Testis (tissue), 3 donors: ENCODE measurements around the gene EFNA5. TPM values are rescaled to one million over a fixed set of nuclear protein-coding genes. Genes with fewer than 3 reads are reported as not detected.

ENCODE experiments used
- DNase-seq: peaks from one replicate; pipeline ENCODE4 v3.0.0-alpha.2; 2019
- H3K27ac ChIP-seq, 2 donors: fragments of 200-600 bp; sonication (generic); one replicate each; pipeline ENCODE4 v1.5.1; 2019
- H3K27me3 ChIP-seq: fragments of 200-600 bp; sonication (generic); one replicate; pipeline ENCODE4 v1.5.1; 2019
- H3K36me3 ChIP-seq: fragments of 200-600 bp; sonication (generic); one replicate; pipeline ENCODE4 v1.5.1; 2017; ENCODE audit warnings: low read depth; ENCODE audit errors: missing control alignments
- H3K4me1 ChIP-seq: fragments of 200-600 bp; sonication (generic); one replicate; pipeline ENCODE4 v1.5.1; 2019
- H3K4me3 ChIP-seq, 2 donors: fragments of 200-600 bp; sonication (generic); one replicate each; pipeline ENCODE4 v1.5.1; 2017 to 2019
- H3K9me3 ChIP-seq: fragments of 200-600 bp; sonication (generic); one replicate; pipeline ENCODE4 v1.5.1; 2017
- POLR2A ChIP-seq: fragments of 450-650 bp; IDR thresholded peaks from one replicate; pipeline ENCODE4 v1.6.1; 2017; ENCODE audit warnings: antibody characterized with exemption, mild to moderate bottlenecking, moderate library complexity
- WGBS, 2 donors: methylation state at CpG; one replicate each; pipeline ENCODE4 v1.1.5; 2018; 5-methylcytosine and 5-hydroxymethylcytosine counted together
- intact Hi-C: fragments of 100-400 bp; cut with DNase I; formaldehyde crosslinking; loops from one replicate; pipeline ENCODE4 v1.15.1; 2023; ENCODE audit warnings: low total_unique reads
- polyA plus RNA-seq: library from polyadenylated mRNA; stranded (reverse); fragments of 350-450 nt; fragmentation: Illumina TruSeq; extraction: RNeasy Lipid Tissue Mini Kit (QIAGEN cat#74804); gene quantifications from one replicate; pipeline ENCODE4 v1.2.3, GENCODE V29; 2014; ENCODE audit warnings: low read depth, low replicate concordance; ENCODE audit not compliant: insufficient read depth
- total RNA-seq, 2 donors: library from RNA; depleted of rRNA; stranded (reverse); fragments of >200 nt; gene quantifications; one replicate each; pipeline ENCODE4 v1.2.3, GENCODE V29; 2016
- TF ChIP-seq, protein P1 (sequence below), 3 experiments: fragments of 450-650 bp in 2 of 3; fragments of 200-600 bp in 1 of 3; sonication (generic) in 1 of 3; IDR thresholded peaks; one replicate each; pipeline ENCODE4 v1.5.1; 2016 to 2019; ENCODE audit warnings: antibody characterized with exemption in 3 of 3, mild to moderate bottlenecking in 2 of 3, moderate library complexity in 1 of 3

The EFNA5 gene
- total and polyA plus RNA-seq, 3 donors from 2014 or later = 2.6 to 5.4 (median 3.5) TPM

DNA sequence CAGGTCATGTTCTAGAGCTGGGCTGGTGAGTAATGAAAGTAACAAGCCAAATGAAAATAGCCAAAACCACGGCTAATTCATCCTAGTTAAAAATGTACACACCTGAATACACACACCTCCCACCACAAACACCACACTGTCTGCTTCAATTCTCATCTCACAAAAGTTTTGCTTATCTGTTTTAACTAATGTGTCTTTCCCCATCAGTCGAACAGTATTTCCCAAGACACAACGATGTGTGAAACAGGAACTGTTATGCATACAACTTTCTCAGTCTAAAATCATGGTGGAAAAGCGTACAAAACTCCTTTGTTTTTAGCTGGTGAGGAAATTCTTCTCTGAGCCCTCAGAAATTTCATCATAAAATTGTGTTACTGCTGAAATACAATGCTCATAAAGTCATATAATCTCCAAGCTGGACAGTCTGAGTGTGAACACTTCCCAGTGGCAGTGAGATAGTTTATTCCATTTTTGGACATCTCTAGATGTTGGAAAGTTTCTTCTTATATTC, 242.4 kb downstream of the EFNA5 start:
- no peak overlapping the region for H3K4me3 ChIP-seq
- H3K36me3 ChIP-seq = no peaks in the 10 kb centered on the region
- intact Hi-C loops = no loop called here
- H3K27me3 ChIP-seq = no peaks in the 10 kb centered on the region
- H3K27ac ChIP-seq = no peak overlapping the region
- 83 to 92% methylated on average over 4 of the region's 4 CpGs for WGBS, 2 donors
- DNase-seq = no peak
- TF ChIP-seq POLR2A = no peak
- no peaks in the 10 kb centered on the region for H3K9me3 ChIP-seq
- H3K4me1 ChIP-seq = no peaks in the 10 kb centered on the region

DNA sequence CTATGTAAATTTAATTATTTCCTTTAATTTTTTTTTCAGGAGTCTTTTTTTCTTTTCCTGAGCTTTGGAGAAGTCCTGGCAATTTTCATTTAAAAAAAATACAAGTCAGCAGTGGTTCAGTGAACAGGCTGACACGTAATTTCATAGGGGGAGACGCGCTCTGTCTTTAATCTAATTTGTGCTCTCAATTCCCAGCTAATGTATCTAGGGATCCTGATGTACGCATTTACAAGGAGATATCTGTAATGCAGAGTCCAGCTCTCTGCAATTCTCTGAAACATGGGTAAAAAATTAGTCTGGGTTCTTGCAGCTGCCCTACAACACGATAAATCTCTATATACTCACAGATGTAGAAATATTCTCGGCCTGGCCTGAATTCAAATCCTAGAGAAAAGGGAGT, 243.9 kb downstream of the EFNA5 start:
- H3K27me3 ChIP-seq = no peaks in the 10 kb centered on the region
- no peak for TF ChIP-seq POLR2A
- TF ChIP-seq, protein P1, sequence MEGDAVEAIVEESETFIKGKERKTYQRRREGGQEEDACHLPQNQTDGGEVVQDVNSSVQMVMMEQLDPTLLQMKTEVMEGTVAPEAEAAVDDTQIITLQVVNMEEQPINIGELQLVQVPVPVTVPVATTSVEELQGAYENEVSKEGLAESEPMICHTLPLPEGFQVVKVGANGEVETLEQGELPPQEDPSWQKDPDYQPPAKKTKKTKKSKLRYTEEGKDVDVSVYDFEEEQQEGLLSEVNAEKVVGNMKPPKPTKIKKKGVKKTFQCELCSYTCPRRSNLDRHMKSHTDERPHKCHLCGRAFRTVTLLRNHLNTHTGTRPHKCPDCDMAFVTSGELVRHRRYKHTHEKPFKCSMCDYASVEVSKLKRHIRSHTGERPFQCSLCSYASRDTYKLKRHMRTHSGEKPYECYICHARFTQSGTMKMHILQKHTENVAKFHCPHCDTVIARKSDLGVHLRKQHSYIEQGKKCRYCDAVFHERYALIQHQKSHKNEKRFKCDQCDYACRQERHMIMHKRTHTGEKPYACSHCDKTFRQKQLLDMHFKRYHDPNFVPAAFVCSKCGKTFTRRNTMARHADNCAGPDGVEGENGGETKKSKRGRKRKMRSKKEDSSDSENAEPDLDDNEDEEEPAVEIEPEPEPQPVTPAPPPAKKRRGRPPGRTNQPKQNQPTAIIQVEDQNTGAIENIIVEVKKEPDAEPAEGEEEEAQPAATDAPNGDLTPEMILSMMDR (IDR thresholded peaks at IDR 0.05) = no peak
- no peak for DNase-seq
- H3K4me3 ChIP-seq = no peak overlapping the region
- 96 to 98% methylated on average over 6 of the region's 6 CpGs for WGBS, 2 donors
- H3K4me1 ChIP-seq = no peaks in the 10 kb centered on the region
- H3K9me3 ChIP-seq = no peaks in the 10 kb centered on the region
- no peak overlapping the region for H3K27ac ChIP-seq
- no peaks in the 10 kb centered on the region for H3K36me3 ChIP-seq
- intact Hi-C loops = no loop called here

DNA sequence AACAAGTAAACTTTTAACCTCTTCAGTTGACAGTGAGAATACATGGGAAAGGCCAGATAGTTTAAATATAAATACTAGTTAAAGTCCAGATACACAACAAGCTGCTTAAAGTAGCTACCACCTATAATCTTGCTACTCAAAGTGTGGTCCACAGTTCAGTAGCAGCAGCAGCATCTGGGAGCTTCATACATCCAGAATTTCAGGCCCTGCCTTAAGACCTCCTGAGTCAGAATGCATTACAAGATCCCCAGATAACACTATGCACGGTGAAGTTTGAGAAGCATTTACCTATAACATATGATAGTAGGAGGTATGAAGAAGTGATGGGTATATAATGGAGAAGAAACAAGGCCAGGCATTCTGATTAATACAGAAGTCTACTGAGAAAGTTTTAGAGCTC, 244.5 kb downstream of the EFNA5 start:
- no peak overlapping the region for H3K27ac ChIP-seq
- intact Hi-C loops = no loop called here
- H3K4me1 ChIP-seq = no peaks in the 10 kb centered on the region
- TF ChIP-seq, protein P1 (IDR thresholded peaks at IDR 0.05) = no peak
- no peak for TF ChIP-seq POLR2A
- DNase-seq = no peak
- H3K36me3 ChIP-seq = no peaks in the 10 kb centered on the region
- H3K4me3 ChIP-seq = no peak overlapping the region
- H3K9me3 ChIP-seq = no peaks in the 10 kb centered on the region
- WGBS, 2 donors = 63 to 87% methylated on average over 1 of the region's 1 CpG
- H3K27me3 ChIP-seq = no peaks in the 10 kb centered on the region

DNA sequence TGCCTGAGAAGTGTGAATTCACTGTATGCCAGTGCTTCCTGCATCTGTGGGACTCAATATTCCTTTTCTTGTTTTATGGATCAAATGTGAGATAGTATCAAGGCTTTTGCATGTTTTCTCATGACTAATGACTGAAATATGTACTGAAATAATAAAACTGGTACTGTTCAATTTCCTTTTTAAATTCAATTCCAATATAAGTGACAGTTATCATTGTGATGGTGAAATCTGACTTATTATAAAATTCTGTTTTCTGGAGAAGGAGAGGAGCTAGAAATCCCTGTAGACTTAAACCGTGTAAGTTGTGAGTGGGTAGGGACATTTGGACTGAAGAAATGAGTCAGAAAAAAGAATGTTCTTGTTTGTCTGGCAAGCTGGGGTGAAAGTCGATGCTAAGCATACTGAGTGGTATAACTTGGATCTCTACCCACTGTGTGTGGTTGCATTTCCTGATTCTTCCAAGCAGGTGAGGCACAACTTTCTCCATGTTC, 245.2 kb downstream of the EFNA5 start:
- intact Hi-C loops = no loop called here
- TF ChIP-seq, protein P1 (IDR thresholded peaks at IDR 0.05) = no peak
- no peak for TF ChIP-seq POLR2A
- H3K27ac ChIP-seq = no peak overlapping the region
- DNase-seq = no peak
- no peaks in the 10 kb centered on the region for H3K4me1 ChIP-seq
- H3K9me3 ChIP-seq = no peaks in the 10 kb centered on the region
- H3K27me3 ChIP-seq = no peaks in the 10 kb centered on the region
- H3K4me3 ChIP-seq = no peak overlapping the region
- WGBS, 2 donors = 66 to 79% methylated on average over 2 of the region's 2 CpGs
- H3K36me3 ChIP-seq = no peaks in the 10 kb centered on the region

DNA sequence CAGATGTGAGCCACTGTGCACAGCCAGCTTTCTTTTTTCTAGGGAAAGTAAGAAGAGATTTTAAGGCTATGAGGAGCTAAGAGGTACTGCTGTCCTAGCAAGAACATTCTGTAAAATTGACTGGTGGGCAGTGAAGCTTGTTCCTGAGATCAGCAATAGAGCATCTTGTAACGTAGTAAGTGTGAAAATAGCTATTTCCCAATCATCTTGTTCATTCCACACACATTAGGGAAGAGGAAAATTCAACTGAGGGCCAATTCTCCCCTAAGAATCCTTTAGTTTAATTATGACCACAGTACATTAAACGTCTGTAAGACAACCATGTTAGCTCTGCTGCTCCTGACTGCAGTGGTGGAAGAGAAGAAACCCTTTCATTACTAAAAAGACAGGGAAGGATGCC, 246.2 kb downstream of the EFNA5 start:
- intact Hi-C loops = no loop called here
- Histone ChIP-seq H3K27me3 (no peaks in the 10 kb centered on the region), H3K4me3 (no peak overlapping the region), H3K27ac (no peak overlapping the region), H3K9me3 (no peaks in the 10 kb centered on the region), H3K4me1 (no peaks in the 10 kb centered on the region), H3K36me3 (no peaks in the 10 kb centered on the region)
- no peak for DNase-seq
- TF ChIP-seq, protein P1 (IDR thresholded peaks at IDR 0.05) = no peak
- no peak for TF ChIP-seq POLR2A
- WGBS, 2 donors = 56 to 62% methylated on average over 2 of the region's 2 CpGs
